A549 (cell line): ENCODE data around the gene RRAS2.

ENCODE experiments used
- BHLHE40 ChIP-seq: IDR thresholded peaks from 2 replicates; pipeline ENCODE4 v1.6.1; 2012; ENCODE audit warnings: low read depth, low read length, inconsistent platforms
- MAFK ChIP-seq: fragments of 450-650 bp; IDR thresholded peaks from 2 replicates; pipeline ENCODE4 v1.6.1; 2014; ENCODE audit not compliant: partially characterized antibody
- SMC3 ChIP-seq: fragments of >200 bp; sonication (Bioruptor Twin); formaldehyde crosslinking; IDR thresholded peaks from 3 replicates; pipeline ENCODE4 v1.6.1; 2018; ENCODE audit warnings: inconsistent platforms
- TP53 ChIP-seq: fragments of 250-450 bp; sonication (Bioruptor Pico); IDR thresholded peaks from 2 replicates; pipeline ENCODE4 v1.5.0; 2021; ENCODE audit warnings: mild to moderate bottlenecking, moderate library complexity
- TF ChIP-seq, protein P1 (sequence below): fragments of >200 bp; sonication (Bioruptor Twin); formaldehyde crosslinking; IDR thresholded peaks from 3 replicates; pipeline ENCODE4 v1.5.1; 2016

DNA sequence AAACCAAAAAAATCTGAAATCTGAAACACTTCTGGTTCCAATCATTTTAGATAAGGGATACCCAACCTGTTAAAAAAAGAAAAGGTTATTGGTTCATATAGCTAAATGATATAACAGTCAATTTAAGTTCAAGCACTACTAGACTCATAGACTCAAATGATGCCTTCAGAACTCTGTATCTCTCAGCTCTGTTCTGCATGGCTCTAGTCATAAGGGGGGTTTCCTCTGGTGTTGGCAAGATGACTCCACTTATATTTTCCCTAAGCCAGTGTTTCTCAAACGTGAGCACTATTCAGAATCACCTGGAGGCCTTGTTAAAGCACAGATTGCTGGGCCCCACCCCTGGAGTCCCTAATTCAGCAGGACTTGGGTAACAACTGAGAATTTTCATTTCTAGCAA, 11.5 kb upstream of the RRAS2 start:
- TF ChIP-seq MAFK (no peak), BHLHE40 (no peak), SMC3 (no peak), TP53 (CRISPR knock-in tag) (no peak)
- TF ChIP-seq, protein P1, sequence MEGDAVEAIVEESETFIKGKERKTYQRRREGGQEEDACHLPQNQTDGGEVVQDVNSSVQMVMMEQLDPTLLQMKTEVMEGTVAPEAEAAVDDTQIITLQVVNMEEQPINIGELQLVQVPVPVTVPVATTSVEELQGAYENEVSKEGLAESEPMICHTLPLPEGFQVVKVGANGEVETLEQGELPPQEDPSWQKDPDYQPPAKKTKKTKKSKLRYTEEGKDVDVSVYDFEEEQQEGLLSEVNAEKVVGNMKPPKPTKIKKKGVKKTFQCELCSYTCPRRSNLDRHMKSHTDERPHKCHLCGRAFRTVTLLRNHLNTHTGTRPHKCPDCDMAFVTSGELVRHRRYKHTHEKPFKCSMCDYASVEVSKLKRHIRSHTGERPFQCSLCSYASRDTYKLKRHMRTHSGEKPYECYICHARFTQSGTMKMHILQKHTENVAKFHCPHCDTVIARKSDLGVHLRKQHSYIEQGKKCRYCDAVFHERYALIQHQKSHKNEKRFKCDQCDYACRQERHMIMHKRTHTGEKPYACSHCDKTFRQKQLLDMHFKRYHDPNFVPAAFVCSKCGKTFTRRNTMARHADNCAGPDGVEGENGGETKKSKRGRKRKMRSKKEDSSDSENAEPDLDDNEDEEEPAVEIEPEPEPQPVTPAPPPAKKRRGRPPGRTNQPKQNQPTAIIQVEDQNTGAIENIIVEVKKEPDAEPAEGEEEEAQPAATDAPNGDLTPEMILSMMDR, result no peak
